ENCODE measurements around the gene NAA40. TPM values are rescaled to one million over a fixed set of nuclear protein-coding genes. Genes with fewer than 3 reads are reported as not detected.

Gene NAA40
- total and polyA plus RNA-seq, 2 of the 13 experiments (the other 11 are each of a cell fraction or from before 2014, with no cell fraction given) = 11.1 to 17.9 TPM

DNA sequence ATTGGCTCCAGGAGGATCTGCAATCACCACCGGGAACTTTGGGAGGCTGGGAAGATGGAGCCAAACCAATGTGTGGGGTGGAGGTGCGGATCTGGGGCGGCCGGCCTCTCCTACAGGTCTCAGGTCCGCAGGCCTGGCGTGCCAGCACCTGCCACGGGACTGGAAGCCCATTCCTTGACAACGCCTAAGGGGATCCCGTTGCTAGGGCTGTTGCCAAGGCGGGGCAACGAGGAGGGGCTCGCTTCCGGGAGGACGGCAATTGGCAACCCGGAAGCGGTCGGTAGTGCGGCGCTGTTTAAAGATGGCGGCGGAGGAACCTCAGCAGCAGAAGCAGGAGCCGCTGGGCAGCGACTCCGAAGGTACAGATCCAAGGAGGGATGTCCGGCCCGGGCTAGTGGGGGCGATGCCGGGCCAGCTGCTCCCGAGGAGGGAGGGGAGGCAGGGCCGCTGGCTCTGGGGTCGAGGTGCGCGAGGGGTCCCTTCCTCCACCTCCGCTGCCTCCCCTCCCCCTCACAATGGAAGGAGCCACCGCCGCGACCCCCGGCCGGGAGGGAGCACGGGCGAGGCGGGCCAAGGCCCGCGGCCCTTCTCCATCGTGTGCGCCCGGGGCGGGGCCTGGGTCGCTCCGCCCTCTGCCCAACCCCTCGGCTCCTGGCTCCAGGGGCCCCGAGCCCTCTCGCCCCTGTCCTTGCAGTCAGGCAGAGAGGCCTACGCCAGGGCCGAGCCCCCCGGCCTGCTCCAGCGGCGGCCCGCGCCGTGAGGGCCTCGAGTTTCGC is 47.5 kb downstream of the NAA40 start, which contains the start of gene OTUB1 (continued):
- TF ChIP-seq YEATS4 (CRISPR knock-in tag; IDR thresholded peaks at IDR 0.05; ENCODE audit: borderline replicate concordance) (peak; percentile 89), FOXA1 (IDR thresholded peaks at IDR 0.05) (no peak), FOXA1 (CRISPR knock-in tag; IDR thresholded peaks at IDR 0.05) (0 out of 2 replicates have a peak, but pooled peaks have one; percentile 48), GTF3A (CRISPR knock-in tag; conservative IDR thresholded peaks at IDR 0.05) (0 out of 2 replicates have a peak, but pooled peaks have one; percentile 10), HOXA3 (CRISPR knock-in tag; IDR thresholded peaks at IDR 0.05) (peak; percentile 87), THAP11 (CRISPR knock-in tag; IDR thresholded peaks at IDR 0.05) (peak; percentile 90), ZNF572 (CRISPR knock-in tag; IDR thresholded peaks at IDR 0.05) (peak; percentile 40; the same call in 1 of the 2 replicates), POGZ (CRISPR knock-in tag; IDR thresholded peaks at IDR 0.05) (peak; percentile 43; the same call in 1 of the 2 replicates), SMAD3 (CRISPR knock-in tag; IDR thresholded peaks at IDR 0.05) (peak; percentile 87; the same call in 1 of the 2 replicates), ZNF430 (CRISPR knock-in tag; IDR thresholded peaks at IDR 0.05) (peak; percentile 85), CBX1 (IDR thresholded peaks at IDR 0.05; ENCODE audit: low read depth) (no peak), ZFYVE20 (CRISPR knock-in tag; IDR thresholded peaks at IDR 0.05; ENCODE audit: borderline replicate concordance, low read depth) (no peak), SUZ12 (IDR thresholded peaks at IDR 0.05; ENCODE audit: low read depth, low read length) (no peak)
- TF ChIP-seq, protein P1, sequence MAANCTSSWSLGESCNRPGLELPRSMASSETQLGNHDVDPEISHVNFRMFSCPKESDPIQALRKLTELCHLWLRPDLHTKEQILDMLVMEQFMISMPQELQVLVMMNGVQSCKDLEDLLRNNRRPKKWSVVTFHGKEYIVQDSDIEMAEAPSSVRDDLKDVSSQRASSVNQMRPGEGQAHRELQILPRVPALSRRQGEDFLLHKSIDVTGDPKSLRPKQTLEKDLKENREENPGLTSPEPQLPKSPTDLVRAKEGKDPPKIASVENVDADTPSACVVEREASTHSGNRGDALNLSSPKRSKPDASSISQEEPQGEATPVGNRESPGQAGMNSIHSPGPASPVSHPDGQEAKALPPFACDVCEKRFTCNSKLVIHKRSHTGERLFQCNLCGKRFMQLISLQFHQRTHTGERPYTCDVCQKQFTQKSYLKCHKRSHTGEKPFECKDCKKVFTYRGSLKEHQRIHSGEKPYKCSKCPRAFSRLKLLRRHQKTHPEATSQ (CRISPR knock-in tag; IDR thresholded peaks at IDR 0.05; ENCODE audit: borderline replicate concordance) = no peak; the same call in 1 of the 2 replicates
- TF ChIP-seq, protein P2, sequence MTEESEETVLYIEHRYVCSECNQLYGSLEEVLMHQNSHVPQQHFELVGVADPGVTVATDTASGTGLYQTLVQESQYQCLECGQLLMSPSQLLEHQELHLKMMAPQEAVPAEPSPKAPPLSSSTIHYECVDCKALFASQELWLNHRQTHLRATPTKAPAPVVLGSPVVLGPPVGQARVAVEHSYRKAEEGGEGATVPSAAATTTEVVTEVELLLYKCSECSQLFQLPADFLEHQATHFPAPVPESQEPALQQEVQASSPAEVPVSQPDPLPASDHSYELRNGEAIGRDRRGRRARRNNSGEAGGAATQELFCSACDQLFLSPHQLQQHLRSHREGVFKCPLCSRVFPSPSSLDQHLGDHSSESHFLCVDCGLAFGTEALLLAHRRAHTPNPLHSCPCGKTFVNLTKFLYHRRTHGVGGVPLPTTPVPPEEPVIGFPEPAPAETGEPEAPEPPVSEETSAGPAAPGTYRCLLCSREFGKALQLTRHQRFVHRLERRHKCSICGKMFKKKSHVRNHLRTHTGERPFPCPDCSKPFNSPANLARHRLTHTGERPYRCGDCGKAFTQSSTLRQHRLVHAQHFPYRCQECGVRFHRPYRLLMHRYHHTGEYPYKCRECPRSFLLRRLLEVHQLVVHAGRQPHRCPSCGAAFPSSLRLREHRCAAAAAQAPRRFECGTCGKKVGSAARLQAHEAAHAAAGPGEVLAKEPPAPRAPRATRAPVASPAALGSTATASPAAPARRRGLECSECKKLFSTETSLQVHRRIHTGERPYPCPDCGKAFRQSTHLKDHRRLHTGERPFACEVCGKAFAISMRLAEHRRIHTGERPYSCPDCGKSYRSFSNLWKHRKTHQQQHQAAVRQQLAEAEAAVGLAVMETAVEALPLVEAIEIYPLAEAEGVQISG (CRISPR knock-in tag; IDR thresholded peaks at IDR 0.05) = peak; percentile 77
- TF ChIP-seq, protein P3, sequence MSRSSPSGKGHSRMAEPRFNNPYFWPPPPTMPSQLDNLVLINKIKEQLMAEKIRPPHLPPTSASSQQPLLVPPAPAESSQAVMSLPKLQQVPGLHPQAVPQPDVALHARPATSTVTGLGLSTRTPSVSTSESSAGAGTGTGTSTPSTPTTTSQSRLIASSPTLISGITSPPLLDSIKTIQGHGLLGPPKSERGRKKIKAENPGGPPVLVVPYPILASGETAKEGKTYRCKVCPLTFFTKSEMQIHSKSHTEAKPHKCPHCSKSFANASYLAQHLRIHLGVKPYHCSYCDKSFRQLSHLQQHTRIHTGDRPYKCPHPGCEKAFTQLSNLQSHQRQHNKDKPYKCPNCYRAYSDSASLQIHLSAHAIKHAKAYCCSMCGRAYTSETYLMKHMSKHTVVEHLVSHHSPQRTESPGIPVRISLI (CRISPR knock-in tag; IDR thresholded peaks at IDR 0.05; ENCODE audit: borderline replicate concordance) = no peak; the same call in 1 of the 2 replicates
- TF ChIP-seq, protein P4, sequence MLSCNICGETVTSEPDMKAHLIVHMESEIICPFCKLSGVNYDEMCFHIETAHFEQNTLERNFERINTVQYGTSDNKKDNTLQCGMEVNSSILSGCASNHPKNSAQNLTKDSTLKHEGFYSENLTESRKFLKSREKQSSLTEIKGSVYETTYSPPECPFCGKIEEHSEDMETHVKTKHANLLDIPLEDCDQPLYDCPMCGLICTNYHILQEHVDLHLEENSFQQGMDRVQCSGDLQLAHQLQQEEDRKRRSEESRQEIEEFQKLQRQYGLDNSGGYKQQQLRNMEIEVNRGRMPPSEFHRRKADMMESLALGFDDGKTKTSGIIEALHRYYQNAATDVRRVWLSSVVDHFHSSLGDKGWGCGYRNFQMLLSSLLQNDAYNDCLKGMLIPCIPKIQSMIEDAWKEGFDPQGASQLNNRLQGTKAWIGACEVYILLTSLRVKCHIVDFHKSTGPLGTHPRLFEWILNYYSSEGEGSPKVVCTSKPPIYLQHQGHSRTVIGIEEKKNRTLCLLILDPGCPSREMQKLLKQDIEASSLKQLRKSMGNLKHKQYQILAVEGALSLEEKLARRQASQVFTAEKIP (CRISPR knock-in tag; IDR thresholded peaks at IDR 0.05; ENCODE audit: borderline replicate concordance) = no peak
- TF ChIP-seq, protein P5, sequence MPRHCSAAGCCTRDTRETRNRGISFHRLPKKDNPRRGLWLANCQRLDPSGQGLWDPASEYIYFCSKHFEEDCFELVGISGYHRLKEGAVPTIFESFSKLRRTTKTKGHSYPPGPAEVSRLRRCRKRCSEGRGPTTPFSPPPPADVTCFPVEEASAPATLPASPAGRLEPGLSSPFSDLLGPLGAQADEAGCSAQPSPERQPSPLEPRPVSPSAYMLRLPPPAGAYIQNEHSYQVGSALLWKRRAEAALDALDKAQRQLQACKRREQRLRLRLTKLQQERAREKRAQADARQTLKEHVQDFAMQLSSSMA (CRISPR knock-in tag; IDR thresholded peaks at IDR 0.05) = no peak
- TF ChIP-seq, protein P6, sequence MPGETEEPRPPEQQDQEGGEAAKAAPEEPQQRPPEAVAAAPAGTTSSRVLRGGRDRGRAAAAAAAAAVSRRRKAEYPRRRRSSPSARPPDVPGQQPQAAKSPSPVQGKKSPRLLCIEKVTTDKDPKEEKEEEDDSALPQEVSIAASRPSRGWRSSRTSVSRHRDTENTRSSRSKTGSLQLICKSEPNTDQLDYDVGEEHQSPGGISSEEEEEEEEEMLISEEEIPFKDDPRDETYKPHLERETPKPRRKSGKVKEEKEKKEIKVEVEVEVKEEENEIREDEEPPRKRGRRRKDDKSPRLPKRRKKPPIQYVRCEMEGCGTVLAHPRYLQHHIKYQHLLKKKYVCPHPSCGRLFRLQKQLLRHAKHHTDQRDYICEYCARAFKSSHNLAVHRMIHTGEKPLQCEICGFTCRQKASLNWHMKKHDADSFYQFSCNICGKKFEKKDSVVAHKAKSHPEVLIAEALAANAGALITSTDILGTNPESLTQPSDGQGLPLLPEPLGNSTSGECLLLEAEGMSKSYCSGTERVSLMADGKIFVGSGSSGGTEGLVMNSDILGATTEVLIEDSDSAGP (CRISPR knock-in tag; IDR thresholded peaks at IDR 0.05; ENCODE audit: borderline replicate concordance) = peak; percentile 94; the same call in 1 of the 2 replicates
